Stimulated activated naive B cell treated with anti-CD40 and anti-IgM and Interleukin-4, amounts not matched to agents 10 μg/mL and 1 μg/mL and 100 μg/mL, for 72 hours (primary cell): ENCODE measurements around the gene SRGAP2B.
A peak's percentile ranks its signal among the peaks of the same experiment; 100 is the strongest.
"Not testable (repeated sequence)": the region's sequence is repeated elsewhere in the genome, so short reads cannot be mapped to it uniquely, and the experiment has no call there.

ENCODE experiments used
- ATAC-seq, 2 donors: fragments of 150-1000 bp; cut with Tn5 transposase; replicated peaks; 2 replicates each; pipeline ENCODE4 v1.10.0; 2021; ENCODE audit warnings: moderate library complexity in 1 of 2
- DNase-seq: peaks from one replicate; pipeline ENCODE4 v3.0.0; 2021
- H3K27ac Mint-ChIP-seq: one replicate; pipeline ENCODE4 v1.8.0; 2022; ENCODE audit warnings: mild to moderate bottlenecking, mixed read lengths
- H3K27me3 Mint-ChIP-seq, 2 donors: one replicate each; pipeline ENCODE4 v1.8.0; 2022; ENCODE audit warnings: mixed read lengths in 2 of 2
- H3K36me3 Mint-ChIP-seq, 2 donors: one replicate each; pipeline ENCODE4 v1.8.0; 2022; ENCODE audit warnings: mixed read lengths in 2 of 2, mild to moderate bottlenecking in 1 of 2
- H3K4me1 Mint-ChIP-seq, 2 donors: one replicate each; pipeline ENCODE4 v1.8.0; 2022; ENCODE audit warnings: mixed read lengths in 2 of 2, mild to moderate bottlenecking in 1 of 2
- H3K4me3 Mint-ChIP-seq, 2 donors: one replicate each; pipeline ENCODE4 v1.8.0; 2022; ENCODE audit warnings: mild to moderate bottlenecking in 2 of 2, mixed read lengths in 2 of 2, moderate library complexity in 1 of 2
- H3K9me3 Mint-ChIP-seq, 2 donors: one replicate each; pipeline ENCODE4 v1.8.0; 2022; ENCODE audit warnings: mixed read lengths in 2 of 2, mild to moderate bottlenecking in 1 of 2

SRGAP2B gene

DNA sequence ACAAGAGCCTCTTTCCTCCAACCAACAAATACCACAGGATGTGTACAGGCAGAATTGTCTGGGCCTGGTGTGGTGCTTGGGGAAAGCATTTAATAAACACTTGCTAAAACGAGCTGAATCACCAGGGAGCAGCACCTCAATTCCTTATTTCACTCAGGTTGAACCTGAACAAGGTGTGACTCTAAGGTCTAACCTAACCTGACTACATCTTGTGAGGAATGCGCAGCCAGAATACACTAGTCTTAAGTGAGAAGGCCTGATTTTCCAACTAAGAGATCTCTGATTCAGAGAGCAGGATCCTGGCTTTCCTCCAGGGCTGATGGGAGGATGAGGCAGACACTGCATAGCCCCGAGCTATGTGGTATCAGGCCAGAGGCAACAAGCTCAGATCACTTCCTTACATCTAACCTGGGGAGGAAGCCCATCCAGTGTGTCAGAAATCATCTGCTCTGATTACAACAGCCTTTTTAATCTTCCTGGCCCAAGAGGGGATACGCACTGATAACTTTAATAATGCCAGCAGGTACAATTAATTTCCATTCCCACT lies 158.9 kb downstream of the SRGAP2B start:
- not testable (repeated sequence) for H3K27ac Mint-ChIP-seq, H3K36me3 Mint-ChIP-seq, H3K9me3 Mint-ChIP-seq, ATAC-seq, H3K27me3 Mint-ChIP-seq, DNase-seq, H3K4me3 Mint-ChIP-seq, H3K4me1 Mint-ChIP-seq

DNA sequence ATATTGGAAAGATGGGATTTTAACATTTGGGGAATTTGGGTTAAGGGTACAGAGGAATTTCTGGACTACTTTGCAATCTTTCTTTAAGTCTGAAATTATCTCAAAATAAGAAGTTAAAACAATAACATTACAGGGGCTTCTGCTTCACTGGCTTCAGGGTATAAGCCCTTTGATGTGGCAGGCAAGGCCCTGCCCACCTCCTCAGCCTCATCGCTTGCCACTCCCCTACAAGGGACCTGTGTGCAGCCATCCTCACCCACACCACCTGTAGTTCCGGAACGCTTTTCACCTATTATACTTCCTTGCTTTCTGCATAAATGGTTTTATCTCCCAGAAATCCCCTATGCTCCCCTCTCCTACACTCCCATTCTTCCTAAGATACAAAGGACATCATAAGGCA lies 159.8 kb downstream of the SRGAP2B start:
- not testable (repeated sequence) for H3K9me3 Mint-ChIP-seq, H3K4me1 Mint-ChIP-seq, DNase-seq, ATAC-seq, H3K4me3 Mint-ChIP-seq, H3K36me3 Mint-ChIP-seq, H3K27me3 Mint-ChIP-seq, H3K27ac Mint-ChIP-seq

- not testable (repeated sequence) for H3K9me3 Mint-ChIP-seq, H3K27me3 Mint-ChIP-seq, H3K4me1 Mint-ChIP-seq, ATAC-seq, H3K36me3 Mint-ChIP-seq, DNase-seq, H3K4me3 Mint-ChIP-seq, H3K27ac Mint-ChIP-seq
These were observed 162.1 kb downstream of the SRGAP2B start for GRCh38 chr1:144933014-144933413.

GRCh38 chr1:144932153-144932552 lies 163.0 kb downstream of the SRGAP2B start:
- not testable (repeated sequence) for H3K4me3 Mint-ChIP-seq, DNase-seq, H3K4me1 Mint-ChIP-seq, H3K36me3 Mint-ChIP-seq, H3K27ac Mint-ChIP-seq, H3K27me3 Mint-ChIP-seq, ATAC-seq, H3K9me3 Mint-ChIP-seq

DNA sequence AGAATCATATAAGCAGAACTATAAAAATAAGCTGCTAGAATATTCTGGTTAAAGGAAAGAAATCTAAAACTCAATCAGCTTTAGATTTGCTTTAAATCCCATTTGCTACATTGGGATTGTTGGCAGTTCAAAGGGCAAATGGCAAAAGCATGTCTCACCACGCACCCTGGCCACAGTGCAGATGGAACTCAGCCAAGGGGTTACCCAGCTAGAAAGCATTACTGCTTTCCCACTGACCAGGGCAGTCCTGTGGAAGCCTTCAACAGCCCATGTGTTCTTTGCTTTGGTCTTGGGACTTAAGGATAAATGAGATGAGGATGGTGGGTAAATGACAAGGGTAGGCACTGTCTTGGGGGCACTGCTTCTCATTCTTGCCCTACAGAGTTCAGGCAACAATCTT lies 163.6 kb downstream of the SRGAP2B start:
- H3K36me3 Mint-ChIP-seq, H3K9me3 Mint-ChIP-seq, ATAC-seq, DNase-seq, H3K4me3 Mint-ChIP-seq, H3K4me1 Mint-ChIP-seq, H3K27ac Mint-ChIP-seq, H3K27me3 Mint-ChIP-seq: not testable (repeated sequence)

GRCh38 chr1:144930085-144930777 lies 164.9 kb downstream of the SRGAP2B start:
- not testable (repeated sequence) for H3K4me3 Mint-ChIP-seq, H3K9me3 Mint-ChIP-seq, H3K4me1 Mint-ChIP-seq, DNase-seq, H3K27me3 Mint-ChIP-seq, H3K27ac Mint-ChIP-seq, H3K36me3 Mint-ChIP-seq
- peak; percentile 71 to 89 for ATAC-seq

- H3K9me3 Mint-ChIP-seq, H3K36me3 Mint-ChIP-seq, H3K4me3 Mint-ChIP-seq, H3K27me3 Mint-ChIP-seq, DNase-seq, H3K4me1 Mint-ChIP-seq, H3K27ac Mint-ChIP-seq, ATAC-seq: not testable (repeated sequence)
These were observed 167.8 kb downstream of the SRGAP2B start for GRCh38 chr1:144927292-144927691.

GRCh38 chr1:144923640-144924039 lies 171.5 kb downstream of the SRGAP2B start:
- not testable (repeated sequence) for H3K36me3 Mint-ChIP-seq, H3K4me3 Mint-ChIP-seq, H3K9me3 Mint-ChIP-seq, H3K27ac Mint-ChIP-seq, DNase-seq, H3K27me3 Mint-ChIP-seq, H3K4me1 Mint-ChIP-seq
- ATAC-seq = peak; percentile 23 to 36

GRCh38 chr1:144922785-144923184 lies 172.3 kb downstream of the SRGAP2B start:
- not testable (repeated sequence) for H3K27me3 Mint-ChIP-seq, ATAC-seq

DNA sequence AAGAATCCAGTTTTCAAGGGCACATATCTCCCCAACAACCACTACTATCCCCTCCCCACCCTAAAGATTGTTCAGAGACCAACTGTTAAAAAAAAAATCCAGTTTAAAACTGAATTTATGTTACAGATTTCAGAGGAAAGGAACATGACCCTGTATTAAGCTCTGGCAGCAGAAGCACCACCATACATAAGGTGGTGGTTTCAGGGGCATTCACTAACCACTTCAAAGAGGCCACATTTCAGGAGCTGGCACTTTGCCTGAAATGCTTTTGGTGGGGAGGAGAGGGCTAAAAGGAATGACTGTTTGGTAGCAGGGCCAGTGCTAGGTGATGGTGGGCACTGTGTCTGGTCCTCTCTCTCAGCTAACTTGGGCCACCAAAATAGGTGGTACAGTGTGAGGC lies 176.0 kb downstream of the SRGAP2B start:
- not testable (repeated sequence) for H3K27ac Mint-ChIP-seq, ATAC-seq, H3K4me1 Mint-ChIP-seq, H3K9me3 Mint-ChIP-seq, H3K36me3 Mint-ChIP-seq, H3K4me3 Mint-ChIP-seq, H3K27me3 Mint-ChIP-seq, DNase-seq

More at GRCh38 chr1:144922785-144923184, 172.3 kb downstream of the SRGAP2B start:
- DNase-seq, H3K4me1 Mint-ChIP-seq, H3K4me3 Mint-ChIP-seq, H3K27ac Mint-ChIP-seq, H3K36me3 Mint-ChIP-seq, H3K9me3 Mint-ChIP-seq: not testable (repeated sequence)

GRCh38 chr1:144918027-144918603 lies 177.0 kb downstream of the SRGAP2B start:
- ATAC-seq = peak; percentile 2 to 15

DNA sequence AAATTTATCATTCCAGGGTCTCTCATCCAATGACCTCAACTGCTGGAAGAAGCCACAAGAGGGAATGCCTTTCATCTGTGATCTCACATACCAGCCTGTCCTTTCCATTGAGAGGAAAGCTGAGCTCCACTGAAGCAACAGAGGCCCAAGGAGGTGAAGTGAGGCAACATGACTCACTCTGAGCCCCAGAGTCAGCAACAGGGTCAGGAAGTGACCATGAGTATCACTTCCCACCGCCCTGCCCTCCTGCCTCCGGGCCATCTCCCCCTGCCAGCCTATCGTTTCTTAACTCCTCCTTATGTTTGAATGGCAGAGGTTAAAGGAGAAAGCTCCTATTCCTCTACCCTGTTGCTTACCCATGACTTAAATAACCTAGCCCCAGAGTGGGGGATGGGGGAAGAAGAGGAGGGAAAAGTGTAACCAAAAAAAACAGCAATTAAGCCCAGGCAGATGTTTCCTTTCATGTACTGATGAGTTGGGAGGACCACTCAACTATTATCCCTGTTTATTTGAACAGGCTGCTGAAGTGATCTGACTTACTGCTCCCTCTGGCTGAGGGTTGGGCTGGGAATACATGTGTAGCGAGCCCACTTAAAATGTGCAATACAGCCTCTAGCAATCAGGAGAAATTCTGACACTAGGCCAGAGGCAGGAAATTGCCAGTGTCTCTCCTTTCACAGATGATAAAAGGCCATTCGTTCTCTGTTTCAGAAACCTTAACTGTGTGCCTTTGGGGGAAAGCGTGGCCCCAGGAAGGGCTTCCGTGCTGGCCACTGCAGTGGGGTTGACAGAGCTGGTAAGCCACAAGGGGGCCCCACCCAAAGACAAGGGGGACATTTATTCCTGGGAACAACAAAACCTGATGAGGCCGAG lies 177.7 kb downstream of the SRGAP2B start:
- not testable (repeated sequence) for H3K27ac Mint-ChIP-seq, DNase-seq, H3K4me3 Mint-ChIP-seq, H3K9me3 Mint-ChIP-seq, H3K27me3 Mint-ChIP-seq, H3K4me1 Mint-ChIP-seq, H3K36me3 Mint-ChIP-seq
- peak; percentile 75 for ATAC-seq

More at GRCh38 chr1:144918027-144918603, 177.0 kb downstream of the SRGAP2B start:
- not testable (repeated sequence) for H3K9me3 Mint-ChIP-seq, H3K4me3 Mint-ChIP-seq, H3K27me3 Mint-ChIP-seq, DNase-seq, H3K36me3 Mint-ChIP-seq, H3K4me1 Mint-ChIP-seq, H3K27ac Mint-ChIP-seq

GRCh38 chr1:144913977-144914734 lies 181.0 kb downstream of the SRGAP2B start:
- DNase-seq (peak; percentile 3), ATAC-seq (peak; percentile 75 to 79)
- not testable (repeated sequence) for H3K9me3 Mint-ChIP-seq, H3K4me1 Mint-ChIP-seq, H3K27ac Mint-ChIP-seq, H3K4me3 Mint-ChIP-seq, H3K36me3 Mint-ChIP-seq, H3K27me3 Mint-ChIP-seq

DNA sequence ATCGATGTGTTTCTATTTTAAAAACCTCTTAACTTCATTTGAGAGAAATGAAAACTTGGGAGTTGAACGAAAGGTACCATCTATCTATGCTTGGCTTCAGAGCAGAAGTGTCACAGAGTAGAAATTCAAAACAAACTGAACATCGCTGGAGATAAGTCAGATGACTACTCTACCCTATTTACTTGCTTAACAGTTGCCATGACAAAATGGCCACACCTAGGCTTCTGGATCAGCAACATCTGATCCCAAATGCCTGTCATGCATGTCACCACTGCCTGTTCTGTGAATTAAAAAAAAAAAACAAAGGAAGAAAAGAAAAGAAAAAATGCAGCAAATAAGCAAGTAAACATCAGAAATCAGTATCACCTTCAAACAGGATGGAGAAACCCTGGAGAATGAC lies 181.7 kb downstream of the SRGAP2B start:
- H3K4me3 Mint-ChIP-seq, H3K27ac Mint-ChIP-seq, H3K4me1 Mint-ChIP-seq, H3K27me3 Mint-ChIP-seq, DNase-seq, H3K9me3 Mint-ChIP-seq, H3K36me3 Mint-ChIP-seq, ATAC-seq: not testable (repeated sequence)
